GM12892 (cell line): ENCODE data around the gene TDRD3.

ENCODE experiments used
- POLR2A ChIP-seq: IDR thresholded peaks from 2 replicates; pipeline ENCODE4 v1.6.1; 2011; ENCODE audit warnings: low read depth, low read length, control low read depth
- TAF1 ChIP-seq: IDR thresholded peaks from 2 replicates; pipeline ENCODE4 v1.6.1; 2011; ENCODE audit warnings: low read depth, mild to moderate bottlenecking, control low read depth, low read length, borderline replicate concordance

DNA sequence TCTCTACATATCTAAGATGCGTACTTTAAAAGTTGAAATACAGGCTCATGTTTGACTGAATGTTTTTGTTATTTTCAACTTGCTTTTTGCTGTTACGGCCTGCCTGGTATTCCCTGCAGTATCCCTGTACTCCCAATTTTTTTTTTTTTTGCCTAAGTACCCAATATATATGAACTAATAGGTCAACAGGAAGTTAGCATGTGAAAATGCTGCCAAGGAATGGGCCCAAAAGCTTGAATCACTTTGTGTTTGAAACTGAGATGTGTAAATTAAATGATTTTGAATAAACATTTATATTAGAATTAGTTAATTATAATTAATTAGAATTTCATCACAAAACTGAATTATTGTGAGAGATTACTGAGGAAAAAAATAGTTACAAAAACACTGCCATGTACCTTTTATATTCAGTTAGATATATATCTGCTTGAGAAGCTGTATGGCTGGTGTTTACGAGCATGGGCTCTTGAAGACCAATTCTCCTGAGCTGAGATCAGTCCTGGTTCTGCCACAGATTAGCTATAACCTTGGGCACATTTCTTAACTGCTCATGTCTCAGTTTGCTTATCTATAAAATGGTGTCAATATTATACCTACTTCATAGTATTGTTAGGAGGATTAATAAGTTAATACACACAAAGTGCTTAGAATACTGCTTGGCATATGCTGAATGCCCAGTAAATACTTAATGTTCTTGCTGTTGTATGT lies 16.0 kb downstream of the TDRD3 start:
- TF ChIP-seq POLR2A (no peak), TAF1 (no peak)
